A549 (cell line): ENCODE results near the gene MSI2. TPM values are rescaled to one million over a fixed set of nuclear protein-coding genes. Genes with fewer than 3 reads are reported as not detected.

Experiments
- ATAC-seq, 2 experiments: fragments of 200-7000 bp in 1 of 2; fragments of >200 bp in 1 of 2; cut with Nextera tagmentation in 1 of 2; cut with Tn5 transposase in 1 of 2; 3 replicates each; pipeline versions ENCODE4 v1.8.0 to v1.9.1; 2018 to 2020; ENCODE audit warnings: mild to moderate bottlenecking in 1 of 2, moderate library complexity in 1 of 2
- CTCF ChIA-PET: fragments of 300-600 bp; sonication (Branson Sonifier 250); formaldehyde crosslinking; extraction: SDS; loops from one replicate; lab custom pipeline; 2021; ENCODE audit warnings: antibody characterized with exemption, inconsistent platforms; lab: Yijun Ruan, JAX
- POLR2A ChIA-PET: fragments of 350-600 bp; formaldehyde crosslinking; extraction: SDS; loops from one replicate; lab custom pipeline; 2021; ENCODE audit warnings: antibody characterized with exemption, inconsistent platforms; lab: Yijun Ruan, JAX
- DNase-seq, 2 experiments: peaks; one replicate each; pipeline versions ENCODE4 v3.0.0 to v3.0.0-alpha.2; 2011 to 2016; ENCODE audit warnings: low read depth in 1 of 2, low spot score in 1 of 2
- FAIRE-seq: peaks from 2 replicates; lab custom pipeline; 2011; peaks lifted over from hg19 to GRCh38; lab: Jason Lieb, UNC
- H3K27ac ChIP-seq, 2 experiments: fragments of >200 bp; sonication (Bioruptor Twin); formaldehyde crosslinking; 3 replicates each; pipeline ENCODE4 v1.5.1; 2016 to 2017
- H3K4me1 ChIP-seq: fragments of >200 bp; sonication (Bioruptor Twin); formaldehyde crosslinking; 3 replicates; pipeline ENCODE4 v1.6.1; 2016
- H3K4me2 ChIP-seq: fragments of >200 bp; sonication (Bioruptor Twin); formaldehyde crosslinking; 3 replicates; pipeline ENCODE4 v1.6.1; 2016
- H3K4me3 ChIP-seq: fragments of >200 bp; sonication (Bioruptor Twin); formaldehyde crosslinking; 3 replicates; pipeline ENCODE4 v1.5.1; 2016
- H3K9me3 ChIP-seq: fragments of >200 bp; sonication (Bioruptor Twin); formaldehyde crosslinking; 3 replicates; pipeline ENCODE4 v1.6.1; 2016
- ATOH8 ChIP-seq: fragments of 250-450 bp; sonication (Bioruptor Pico); IDR thresholded peaks from 2 replicates; pipeline ENCODE4 v1.5.0; 2020; ENCODE audit warnings: low read depth, mild to moderate bottlenecking, moderate library complexity
- EHF ChIP-seq: fragments of 250-450 bp; sonication (Bioruptor Pico); IDR thresholded peaks from 2 replicates; pipeline ENCODE4 v1.5.0; 2020; ENCODE audit warnings: mild to moderate bottlenecking
- FOXS1 ChIP-seq: fragments of 250-450 bp; sonication (Bioruptor Pico); IDR thresholded peaks from 2 replicates; pipeline ENCODE4 v1.5.0; 2020; ENCODE audit warnings: mild to moderate bottlenecking, moderate library complexity
- KDM1A ChIP-seq: fragments of 200-600 bp; sonication (generic); IDR thresholded peaks from 2 replicates; pipeline ENCODE4 v1.6.1; 2016; ENCODE audit warnings: low read depth, mild to moderate bottlenecking
- KDM5A ChIP-seq: fragments of 200-600 bp; sonication (generic); IDR thresholded peaks from 2 replicates; pipeline ENCODE4 v1.6.1; 2016; ENCODE audit warnings: antibody characterized with exemption, mild to moderate bottlenecking
- MAX ChIP-seq: IDR thresholded peaks from 2 replicates; pipeline ENCODE4 v1.6.1; 2012
- MAZ ChIP-seq: fragments of 150-350 bp; IDR thresholded peaks from 2 replicates; pipeline ENCODE4 v1.6.1; 2014; ENCODE audit warnings: antibody characterized with exemption, low read depth, low read length, borderline replicate concordance
- PBX3 ChIP-seq: IDR thresholded peaks from 2 replicates; pipeline ENCODE4 v1.6.1; 2012
- RARB ChIP-seq: fragments of 250-450 bp; sonication (Bioruptor Pico); IDR thresholded peaks from 2 replicates; pipeline ENCODE4 v1.8.0; 2021; ENCODE audit warnings: mild to moderate bottlenecking, moderate library complexity
- RCOR1 ChIP-seq: fragments of 150-350 bp; IDR thresholded peaks from 2 replicates; pipeline ENCODE4 v1.6.1; 2014; ENCODE audit warnings: antibody characterized with exemption, low read length, low read depth
- REST ChIP-seq: fragments of 200-600 bp; sonication (generic); IDR thresholded peaks from 2 replicates; pipeline ENCODE4 v1.6.1; 2016; ENCODE audit warnings: antibody characterized with exemption, mild to moderate bottlenecking, moderate library complexity
- TFCP2L1 ChIP-seq: fragments of 250-450 bp; sonication (Bioruptor Pico); IDR thresholded peaks from 2 replicates; pipeline ENCODE4 v1.5.0; 2021; ENCODE audit warnings: mild to moderate bottlenecking
- TP53 ChIP-seq: fragments of 250-450 bp; sonication (Bioruptor Pico); IDR thresholded peaks from 2 replicates; pipeline ENCODE4 v1.5.0; 2021; ENCODE audit warnings: mild to moderate bottlenecking, moderate library complexity
- USF2 ChIP-seq: fragments of 450-650 bp; IDR thresholded peaks from 2 replicates; pipeline ENCODE4 v1.6.1; 2014; ENCODE audit warnings: antibody characterized with exemption
- ZC3H11A ChIP-seq: fragments of 450-650 bp; IDR thresholded peaks from 2 replicates; pipeline ENCODE4 v1.6.1; 2014; ENCODE audit warnings: antibody characterized with exemption, mild to moderate bottlenecking
- ZFP36 ChIP-seq: fragments of 450-650 bp; IDR thresholded peaks from 2 replicates; pipeline ENCODE4 v1.6.1; 2014; ENCODE audit warnings: borderline replicate concordance; ENCODE audit not compliant: partially characterized antibody
- ZSCAN20 ChIP-seq: fragments of 250-450 bp; sonication (Bioruptor Pico); IDR thresholded peaks from 2 replicates; pipeline ENCODE4 v1.8.0; 2022; ENCODE audit warnings: mild to moderate bottlenecking, moderate library complexity
- whole genome bisulfite sequencing: methylation state at CpG from one replicate; pipeline ENCODE4 v1.1.6; 2017; ENCODE audit errors: missing lambda C conversion rate; 5-methylcytosine and 5-hydroxymethylcytosine counted together
- polyA plus RNA-seq, 4 experiments: library from polyadenylated mRNA; depleted of rRNA in 3 of 4; stranded (reverse); fragments of >200 nt; fragmentation: RNase III in 1 of 4; extraction: RNeasy Plus Mini Kit Qiagen cat#74134 plus additional on column Dnase treatment in 1 of 4; gene quantifications; 2 replicates in 3 of 4; 3 replicates in 1 of 4; pipeline ENCODE4 v1.2.3, GENCODE V29; 2011 to 2017

Gene MSI2
- polyA plus RNA-seq, 2 of the 4 experiments (the other 2 are of a cell fraction), result 43.6 to 44.4 TPM

GRCh38 chr17:57249520-57249919 is 6.8 kb upstream of the MSI2 start (continued):
- TF ChIP-seq USF2, result no peak
- no peak for TF ChIP-seq RCOR1
- TF ChIP-seq ZSCAN20, result no peak

GRCh38 chr17:57251211-57251787 is 5.0 kb upstream of the MSI2 start:
- TF ChIP-seq KDM1A (0 out of 2 replicates have a peak, but pooled peaks have one; percentile 36), EHF (CRISPR knock-in tag) (no peak), FOXS1 (no peak)
- ChIA-PET POLR2A (no interaction called here), CTCF (interaction anchor here (0.8 to 4.8 kb wide), 3 partner anchors 8 to 477 kb away, joined by 3 to 61 read pairs (median 4); no protein-coding TSS in a partner anchor)
- Histone ChIP-seq H3K4me3 (no peak overlapping the region), H3K4me2 (no peak overlapping the region), H3K4me1 (peaks cover 5% of the 10 kb centered on the region; the same call in 2 of the 3 replicates), H3K9me3 (peaks cover 20% of the 10 kb centered on the region; the same call in 2 of the 3 replicates), H3K27ac (no peak overlapping the region)
- ATAC-seq (no peak), FAIRE-seq (peak; percentile 43), DNase-seq (no peak)
- 70% methylated on average over 1 of the region's 1 CpG for WGBS

GRCh38 chr17:57253362-57254065 is 2.8 kb upstream of the MSI2 start:
- FAIRE-seq (no peak), ATAC-seq (no peak), DNase-seq (no peak)
- no peak for TF ChIP-seq MAX
- TF ChIP-seq PBX3, result no peak
- TF ChIP-seq MAZ, result no peak
- no peak for TF ChIP-seq EHF (CRISPR knock-in tag)
- TF ChIP-seq KDM5A, result no peak
- no peak for TF ChIP-seq REST
- no peak for TF ChIP-seq TFCP2L1
- no peak for TF ChIP-seq RARB (CRISPR knock-in tag)
- no peak for TF ChIP-seq ZC3H11A
- TF ChIP-seq ATOH8, result no peak
- no peak for TF ChIP-seq TP53 (CRISPR knock-in tag)
- no peak for TF ChIP-seq ZFP36
- no peak overlapping the region for H3K27ac ChIP-seq
- no peak overlapping the region for H3K4me2 ChIP-seq
- CTCF ChIA-PET, result interaction anchor here (0.7 to 4.8 kb wide), 4 partner anchors 10 to 579 kb away, joined by 3 to 61 read pairs (median 3); no protein-coding TSS in a partner anchor
- POLR2A ChIA-PET, result no interaction called here
- H3K4me1 ChIP-seq, result peaks cover 10% of the 10 kb centered on the region; the same call in 2 of the 3 replicates
- H3K4me3 ChIP-seq, result no peak overlapping the region
- WGBS, result 63% methylated on average over 6 of the region's 6 CpGs
- H3K9me3 ChIP-seq, result peaks cover 17% of the 10 kb centered on the region; the same call in 2 of the 3 replicates
